ENCODE data around the gene ZNF316. TPM values are rescaled to one million over a fixed set of nuclear protein-coding genes. Genes with fewer than 3 reads are reported as not detected.

The ZNF316 gene
- total RNA-seq, 1 experiment from 2014 or later: 15.1 TPM

DNA sequence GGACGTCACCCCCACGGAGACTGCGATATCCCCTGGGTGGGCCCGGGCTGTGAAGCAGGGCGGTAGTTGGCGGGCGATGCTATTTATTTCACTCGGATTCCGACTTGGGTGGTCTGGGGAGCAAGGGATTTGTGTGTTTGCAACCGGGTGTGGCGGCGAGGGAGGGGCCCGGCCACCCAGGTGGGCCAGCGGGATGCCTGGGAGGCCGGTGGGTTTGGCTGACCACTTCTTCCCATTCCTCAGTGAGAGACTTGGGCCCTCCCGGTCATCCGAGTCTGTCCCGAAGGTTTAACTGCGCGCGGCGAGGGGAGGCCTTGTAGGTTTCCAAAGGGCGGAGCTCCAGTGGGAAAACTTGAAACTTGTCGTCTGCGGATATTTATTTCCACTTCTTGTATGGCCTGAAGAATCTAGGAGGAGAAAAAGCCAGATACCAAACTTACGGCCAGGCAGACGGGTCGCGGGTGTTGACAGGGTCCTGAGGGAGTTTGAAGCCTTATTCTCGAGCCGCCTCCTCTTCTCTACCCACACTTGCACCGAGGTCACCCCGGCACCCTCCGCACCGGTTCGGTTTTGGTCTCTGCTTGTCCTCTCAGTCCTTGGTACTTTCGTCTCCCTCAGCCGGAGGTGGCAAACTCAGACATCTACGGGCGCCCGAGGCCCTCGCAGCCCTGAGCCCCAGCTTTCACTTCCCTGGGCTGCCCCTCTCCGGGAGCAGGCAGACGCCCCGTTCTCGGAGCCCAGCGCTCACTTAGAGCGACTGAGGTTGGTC, 17.9 kb downstream of the ZNF316 start (continued):
- TF ChIP-seq, protein P1, sequence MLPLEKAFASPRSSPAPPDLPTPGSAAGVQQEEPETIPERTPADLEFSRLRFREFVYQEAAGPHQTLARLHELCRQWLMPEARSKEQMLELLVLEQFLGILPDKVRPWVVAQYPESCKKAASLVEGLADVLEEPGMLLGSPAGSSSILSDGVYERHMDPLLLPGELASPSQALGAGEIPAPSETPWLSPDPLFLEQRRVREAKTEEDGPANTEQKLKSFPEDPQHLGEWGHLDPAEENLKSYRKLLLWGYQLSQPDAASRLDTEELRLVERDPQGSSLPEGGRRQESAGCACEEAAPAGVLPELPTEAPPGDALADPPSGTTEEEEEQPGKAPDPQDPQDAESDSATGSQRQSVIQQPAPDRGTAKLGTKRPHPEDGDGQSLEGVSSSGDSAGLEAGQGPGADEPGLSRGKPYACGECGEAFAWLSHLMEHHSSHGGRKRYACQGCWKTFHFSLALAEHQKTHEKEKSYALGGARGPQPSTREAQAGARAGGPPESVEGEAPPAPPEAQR (CRISPR knock-in tag; IDR thresholded peaks at IDR 0.05): no peak

DNA sequence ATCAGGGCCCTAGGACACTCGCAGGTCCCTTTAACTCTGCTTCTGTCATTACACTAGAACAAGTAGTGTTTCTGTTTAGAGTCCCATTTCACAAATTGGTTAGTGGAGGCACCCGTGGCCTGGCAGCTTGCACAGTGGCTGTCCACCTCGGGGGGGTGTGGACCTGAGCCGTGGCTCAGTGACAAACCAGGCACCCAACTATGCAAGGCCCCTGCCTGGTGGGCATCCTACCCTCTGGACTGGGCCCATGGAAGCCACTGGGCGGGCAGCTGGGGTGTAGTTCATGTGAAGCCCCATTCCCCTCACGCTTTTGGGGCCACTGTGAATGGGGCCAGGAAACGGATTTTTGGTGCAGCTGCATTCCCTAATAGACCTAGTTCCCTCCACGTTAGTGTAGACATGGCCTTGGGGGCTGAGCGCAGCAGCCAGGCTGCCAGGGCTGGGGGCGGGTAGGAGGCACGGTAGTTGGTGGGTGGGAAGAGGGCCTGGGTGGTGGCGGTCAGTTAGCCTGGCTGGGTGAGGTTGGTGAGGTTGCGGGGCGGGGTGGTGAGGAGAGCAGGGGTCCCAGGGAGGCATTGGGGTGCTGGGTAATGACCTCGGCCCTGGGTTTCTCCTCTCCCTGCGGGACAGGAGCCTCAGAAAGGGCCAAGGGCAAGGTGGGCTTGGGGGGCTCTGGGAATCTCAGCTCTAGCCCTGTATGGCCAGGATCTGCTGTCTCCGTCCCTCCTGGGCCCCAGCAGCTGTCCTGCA, 18.7 kb downstream of the ZNF316 start:
- Mint-ChIP-seq H3K27me3 (ENCODE audit: low read depth) (no peaks in the 10 kb centered on the region), H3K36me3 (peaks cover 6% of the 10 kb centered on the region), H3K9me3 (no peaks in the 10 kb centered on the region), H3K27ac (no peak overlapping the region), H3K4me1 (peaks cover 17% of the 10 kb centered on the region), H3K4me3 (no peak overlapping the region)
- CTCF ChIA-PET: no interaction called here
- no peak for ATAC-seq
- POLR2A ChIA-PET: no interaction called here
- no peak for DNase-seq (ENCODE audit: low spot score)
- TF ChIP-seq, protein P2, sequence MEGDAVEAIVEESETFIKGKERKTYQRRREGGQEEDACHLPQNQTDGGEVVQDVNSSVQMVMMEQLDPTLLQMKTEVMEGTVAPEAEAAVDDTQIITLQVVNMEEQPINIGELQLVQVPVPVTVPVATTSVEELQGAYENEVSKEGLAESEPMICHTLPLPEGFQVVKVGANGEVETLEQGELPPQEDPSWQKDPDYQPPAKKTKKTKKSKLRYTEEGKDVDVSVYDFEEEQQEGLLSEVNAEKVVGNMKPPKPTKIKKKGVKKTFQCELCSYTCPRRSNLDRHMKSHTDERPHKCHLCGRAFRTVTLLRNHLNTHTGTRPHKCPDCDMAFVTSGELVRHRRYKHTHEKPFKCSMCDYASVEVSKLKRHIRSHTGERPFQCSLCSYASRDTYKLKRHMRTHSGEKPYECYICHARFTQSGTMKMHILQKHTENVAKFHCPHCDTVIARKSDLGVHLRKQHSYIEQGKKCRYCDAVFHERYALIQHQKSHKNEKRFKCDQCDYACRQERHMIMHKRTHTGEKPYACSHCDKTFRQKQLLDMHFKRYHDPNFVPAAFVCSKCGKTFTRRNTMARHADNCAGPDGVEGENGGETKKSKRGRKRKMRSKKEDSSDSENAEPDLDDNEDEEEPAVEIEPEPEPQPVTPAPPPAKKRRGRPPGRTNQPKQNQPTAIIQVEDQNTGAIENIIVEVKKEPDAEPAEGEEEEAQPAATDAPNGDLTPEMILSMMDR (IDR thresholded peaks at IDR 0.05): no peak
- TF ChIP-seq, protein P3, sequence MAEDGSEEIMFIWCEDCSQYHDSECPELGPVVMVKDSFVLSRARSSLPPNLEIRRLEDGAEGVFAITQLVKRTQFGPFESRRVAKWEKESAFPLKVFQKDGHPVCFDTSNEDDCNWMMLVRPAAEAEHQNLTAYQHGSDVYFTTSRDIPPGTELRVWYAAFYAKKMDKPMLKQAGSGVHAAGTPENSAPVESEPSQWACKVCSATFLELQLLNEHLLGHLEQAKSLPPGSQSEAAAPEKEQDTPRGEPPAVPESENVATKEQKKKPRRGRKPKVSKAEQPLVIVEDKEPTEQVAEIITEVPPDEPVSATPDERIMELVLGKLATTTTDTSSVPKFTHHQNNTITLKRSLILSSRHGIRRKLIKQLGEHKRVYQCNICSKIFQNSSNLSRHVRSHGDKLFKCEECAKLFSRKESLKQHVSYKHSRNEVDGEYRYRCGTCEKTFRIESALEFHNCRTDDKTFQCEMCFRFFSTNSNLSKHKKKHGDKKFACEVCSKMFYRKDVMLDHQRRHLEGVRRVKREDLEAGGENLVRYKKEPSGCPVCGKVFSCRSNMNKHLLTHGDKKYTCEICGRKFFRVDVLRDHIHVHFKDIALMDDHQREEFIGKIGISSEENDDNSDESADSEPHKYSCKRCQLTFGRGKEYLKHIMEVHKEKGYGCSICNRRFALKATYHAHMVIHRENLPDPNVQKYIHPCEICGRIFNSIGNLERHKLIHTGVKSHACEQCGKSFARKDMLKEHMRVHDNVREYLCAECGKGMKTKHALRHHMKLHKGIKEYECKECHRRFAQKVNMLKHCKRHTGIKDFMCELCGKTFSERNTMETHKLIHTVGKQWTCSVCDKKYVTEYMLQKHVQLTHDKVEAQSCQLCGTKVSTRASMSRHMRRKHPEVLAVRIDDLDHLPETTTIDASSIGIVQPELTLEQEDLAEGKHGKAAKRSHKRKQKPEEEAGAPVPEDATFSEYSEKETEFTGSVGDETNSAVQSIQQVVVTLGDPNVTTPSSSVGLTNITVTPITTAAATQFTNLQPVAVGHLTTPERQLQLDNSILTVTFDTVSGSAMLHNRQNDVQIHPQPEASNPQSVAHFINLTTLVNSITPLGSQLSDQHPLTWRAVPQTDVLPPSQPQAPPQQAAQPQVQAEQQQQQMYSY (CRISPR knock-in tag; IDR thresholded peaks at IDR 0.05): no peak
- TF ChIP-seq ATF1 (CRISPR knock-in tag; IDR thresholded peaks at IDR 0.05) (no peak), MYBL2 (CRISPR knock-in tag; IDR thresholded peaks at IDR 0.05) (no peak), ELF4 (CRISPR knock-in tag; IDR thresholded peaks at IDR 0.05; ENCODE audit: low read depth) (no peak), FOXJ3 (CRISPR knock-in tag; IDR thresholded peaks at IDR 0.05; ENCODE audit: borderline replicate concordance) (no peak), ZNF263 (CRISPR knock-in tag; IDR thresholded peaks at IDR 0.05; ENCODE audit: low read depth) (no peak), SMAD4 (CRISPR knock-in tag; IDR thresholded peaks at IDR 0.05) (no peak), NFYB (CRISPR knock-in tag; conservative IDR thresholded peaks at IDR 0.05; ENCODE audit: low read depth) (no peak), JUN (CRISPR knock-in tag; IDR thresholded peaks at IDR 0.05) (no peak), MXD4 (CRISPR knock-in tag; IDR thresholded peaks at IDR 0.05; ENCODE audit: borderline replicate concordance) (no peak), ZNF396 (CRISPR knock-in tag; IDR thresholded peaks at IDR 0.05; ENCODE audit: borderline replicate concordance) (no peak)
- TF ChIP-seq, protein P4, sequence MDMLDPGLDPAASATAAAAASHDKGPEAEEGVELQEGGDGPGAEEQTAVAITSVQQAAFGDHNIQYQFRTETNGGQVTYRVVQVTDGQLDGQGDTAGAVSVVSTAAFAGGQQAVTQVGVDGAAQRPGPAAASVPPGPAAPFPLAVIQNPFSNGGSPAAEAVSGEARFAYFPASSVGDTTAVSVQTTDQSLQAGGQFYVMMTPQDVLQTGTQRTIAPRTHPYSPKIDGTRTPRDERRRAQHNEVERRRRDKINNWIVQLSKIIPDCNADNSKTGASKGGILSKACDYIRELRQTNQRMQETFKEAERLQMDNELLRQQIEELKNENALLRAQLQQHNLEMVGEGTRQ (CRISPR knock-in tag; IDR thresholded peaks at IDR 0.05): no peak
- TF ChIP-seq, protein P5, sequence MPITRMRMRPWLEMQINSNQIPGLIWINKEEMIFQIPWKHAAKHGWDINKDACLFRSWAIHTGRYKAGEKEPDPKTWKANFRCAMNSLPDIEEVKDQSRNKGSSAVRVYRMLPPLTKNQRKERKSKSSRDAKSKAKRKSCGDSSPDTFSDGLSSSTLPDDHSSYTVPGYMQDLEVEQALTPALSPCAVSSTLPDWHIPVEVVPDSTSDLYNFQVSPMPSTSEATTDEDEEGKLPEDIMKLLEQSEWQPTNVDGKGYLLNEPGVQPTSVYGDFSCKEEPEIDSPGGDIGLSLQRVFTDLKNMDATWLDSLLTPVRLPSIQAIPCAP (CRISPR knock-in tag; IDR thresholded peaks at IDR 0.05): no peak

Data from WTC11 (cell line).